COLO829 (cell line): ENCODE data around the gene ADAMTS3.

Experiments used
- DNase-seq: peaks from one replicate; pipeline ENCODE4 v3.0.0; 2012; ENCODE audit warnings: low spot score

The ADAMTS3 gene

DNA sequence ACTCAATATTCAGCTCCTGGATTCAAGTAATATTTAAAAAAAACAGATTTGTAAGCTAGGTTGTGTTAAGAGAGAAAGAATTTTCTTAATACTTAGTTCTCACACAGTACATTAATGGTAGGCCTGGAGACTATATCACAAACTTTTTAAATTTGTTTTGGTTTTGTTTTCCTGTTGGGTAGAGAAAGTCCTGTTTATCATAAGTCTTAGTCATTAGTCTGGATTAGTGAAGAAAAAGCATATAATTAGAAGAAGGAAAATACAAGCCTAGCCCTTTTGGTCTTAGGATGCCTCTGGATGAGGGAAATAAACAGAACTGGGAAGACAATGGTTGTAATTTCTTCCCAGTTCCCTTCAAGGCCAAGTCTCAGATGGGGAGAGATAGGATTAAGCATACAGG, 163.6 kb downstream of the ADAMTS3 start:
- DNase-seq: no peak

DNA sequence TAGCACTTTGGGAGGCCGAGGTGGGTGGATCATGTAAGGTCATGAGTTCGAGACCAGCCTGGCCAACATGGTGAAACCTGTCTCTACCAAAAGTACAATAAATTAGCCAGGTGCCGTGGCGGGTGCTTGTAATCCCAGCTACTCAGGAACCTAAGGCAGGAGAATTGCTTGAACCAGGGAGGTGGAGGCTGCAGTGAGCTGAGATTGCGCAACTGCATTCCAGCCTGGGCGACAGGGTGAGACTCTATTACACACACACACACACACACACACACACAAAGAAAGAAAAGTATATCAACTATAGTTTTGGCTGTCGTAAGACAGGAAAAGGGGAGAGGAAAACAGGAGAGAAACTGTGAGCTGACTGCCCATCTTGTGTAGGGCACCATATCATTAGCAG, 171.7 kb downstream of the ADAMTS3 start:
- DNase-seq: no peak

DNA sequence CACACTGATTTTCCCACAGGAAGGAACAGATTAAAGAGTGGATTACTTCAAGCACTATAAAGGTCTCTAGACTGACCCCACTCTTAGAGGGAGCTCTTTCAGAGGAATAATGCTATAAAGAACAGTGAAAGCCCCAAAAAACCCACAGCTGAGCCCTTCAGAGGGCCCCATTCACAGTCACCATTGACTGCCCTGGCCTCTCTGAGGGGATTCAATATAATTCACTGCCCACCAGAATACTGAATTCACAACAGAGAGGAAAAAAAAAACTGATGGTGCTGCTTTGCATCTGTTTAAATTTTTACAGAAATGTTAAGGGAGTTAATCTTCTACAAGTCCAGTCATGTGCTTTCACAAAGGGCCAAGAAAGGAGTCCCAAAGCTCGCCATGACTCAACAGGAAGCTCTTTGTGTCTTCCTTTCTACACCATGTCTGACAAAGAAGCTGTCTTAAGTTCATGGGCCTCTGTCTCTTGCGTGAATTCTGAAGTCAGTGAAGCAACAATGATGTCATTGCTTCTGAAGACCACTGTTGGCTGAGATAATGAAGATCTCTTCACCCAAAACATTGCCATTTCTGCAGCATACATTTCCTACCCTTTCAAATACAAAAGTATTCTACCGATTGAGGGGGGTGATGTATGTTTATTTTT, 174.9 kb downstream of the ADAMTS3 start:
- peak; percentile 30 for DNase-seq

DNA sequence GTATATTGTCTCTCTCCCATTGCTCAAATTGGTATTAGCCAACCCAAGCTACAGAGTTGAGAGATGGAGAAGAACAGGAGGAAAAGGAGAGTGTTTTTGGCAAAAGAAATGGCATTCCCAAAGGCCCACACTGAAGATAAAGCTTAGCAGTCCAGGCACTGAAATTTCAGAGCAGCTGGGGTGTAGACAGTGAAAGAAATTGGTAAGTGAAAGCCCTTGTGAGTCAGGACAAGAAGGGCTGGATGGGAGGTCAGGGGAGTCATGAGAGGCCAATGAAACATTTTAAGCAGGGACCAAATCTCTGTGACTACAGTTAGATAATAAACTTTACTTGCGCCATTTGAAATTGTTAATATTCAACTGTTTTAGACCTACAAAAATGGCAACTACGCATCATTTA, 177.7 kb downstream of the ADAMTS3 start:
- DNase-seq: no peak

DNA sequence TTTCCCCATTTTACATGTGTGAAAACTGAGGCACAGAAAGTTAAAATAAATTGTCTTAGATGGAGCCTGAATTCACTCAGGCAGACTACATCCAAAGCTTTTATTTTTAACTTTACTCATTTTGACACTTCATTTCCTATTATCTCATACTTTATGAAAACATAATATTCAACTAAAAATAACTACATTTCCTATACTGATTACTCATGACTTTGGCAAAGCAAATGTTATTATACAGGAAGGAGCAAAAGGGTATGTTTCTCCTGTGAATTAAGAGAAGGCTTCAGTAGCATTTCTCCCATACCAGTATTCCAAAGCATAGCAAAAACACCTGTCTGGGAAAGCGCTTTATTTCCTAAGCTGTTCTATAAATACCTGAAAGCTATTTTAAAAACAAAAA, 178.6 kb downstream of the ADAMTS3 start:
- DNase-seq: no peak

DNA sequence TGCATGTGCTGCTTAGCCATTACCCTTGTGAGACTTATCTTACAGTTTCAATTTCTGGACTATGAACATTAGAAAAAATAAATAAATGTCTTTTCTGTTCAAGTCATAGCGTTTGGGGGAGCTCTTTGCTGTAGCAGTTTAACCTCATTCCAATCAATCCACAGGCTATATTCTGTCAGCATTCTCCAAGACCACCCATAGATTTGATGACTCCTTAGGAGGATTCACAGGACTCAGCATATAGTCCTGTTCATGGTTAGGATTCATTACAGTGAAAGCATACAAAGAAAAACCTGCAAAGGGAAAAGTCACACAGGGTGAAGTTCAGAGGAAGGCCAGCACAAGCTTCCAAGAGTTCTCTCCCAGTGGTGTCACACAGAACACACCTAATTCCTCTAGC, 180.5 kb downstream of the ADAMTS3 start:
- no peak for DNase-seq

DNA sequence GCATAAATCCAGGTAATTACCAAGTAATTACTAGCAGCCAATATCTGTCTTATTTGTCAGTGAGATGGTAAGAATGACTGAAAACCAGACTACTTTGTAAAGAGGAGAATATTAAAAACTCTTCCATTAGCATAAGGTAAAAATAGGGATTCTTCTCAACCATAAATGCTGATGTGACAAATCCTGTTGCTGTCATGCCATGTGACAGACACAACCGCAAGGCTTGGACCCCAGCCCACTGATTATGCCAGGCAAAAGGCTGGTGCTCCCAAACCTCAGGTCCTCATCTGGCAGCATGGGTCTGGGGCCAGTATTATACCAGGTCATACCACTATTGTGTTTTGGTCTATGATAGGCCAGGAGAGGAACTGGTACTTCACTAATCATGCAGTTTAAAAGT, 181.1 kb downstream of the ADAMTS3 start:
- no peak for DNase-seq

DNA sequence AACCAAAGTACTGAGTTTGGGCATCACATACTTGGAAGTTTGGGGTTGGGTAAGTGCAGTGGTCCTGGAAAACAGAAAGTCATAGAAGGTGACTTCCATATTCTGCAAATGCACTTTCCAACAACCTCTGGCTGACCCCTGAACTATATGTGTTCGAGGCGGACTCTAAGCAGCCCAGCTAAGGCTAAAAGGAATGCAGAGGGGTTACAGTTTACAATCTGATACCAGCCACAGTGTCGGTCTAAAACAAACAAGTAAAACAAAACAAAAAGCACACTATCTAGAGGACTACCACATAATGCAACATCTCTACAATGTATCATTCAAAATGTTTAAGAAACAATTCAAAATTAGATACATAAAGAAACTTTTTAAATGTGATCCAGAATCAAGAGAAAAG, 185.6 kb downstream of the ADAMTS3 start:
- DNase-seq: no peak

DNA sequence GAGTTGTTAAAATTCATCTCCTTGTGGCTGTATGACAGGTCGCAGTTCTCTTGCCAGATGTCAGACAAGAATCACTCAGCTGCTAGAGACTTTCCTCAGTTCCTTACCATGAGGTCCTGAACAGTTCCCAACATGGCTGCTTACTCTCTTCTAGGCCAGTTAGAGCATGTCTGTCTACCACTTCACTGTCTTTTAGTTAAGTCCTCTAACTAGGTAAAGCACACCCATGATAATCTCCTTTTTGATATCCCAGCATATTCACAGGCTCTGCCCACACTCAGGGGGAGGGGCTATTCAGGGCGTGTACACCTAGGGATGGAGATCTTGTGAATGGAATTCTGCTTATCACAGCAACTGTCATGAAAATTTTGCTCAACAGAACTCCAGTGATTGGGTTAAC, 190.1 kb downstream of the ADAMTS3 start:
- no peak for DNase-seq

DNA sequence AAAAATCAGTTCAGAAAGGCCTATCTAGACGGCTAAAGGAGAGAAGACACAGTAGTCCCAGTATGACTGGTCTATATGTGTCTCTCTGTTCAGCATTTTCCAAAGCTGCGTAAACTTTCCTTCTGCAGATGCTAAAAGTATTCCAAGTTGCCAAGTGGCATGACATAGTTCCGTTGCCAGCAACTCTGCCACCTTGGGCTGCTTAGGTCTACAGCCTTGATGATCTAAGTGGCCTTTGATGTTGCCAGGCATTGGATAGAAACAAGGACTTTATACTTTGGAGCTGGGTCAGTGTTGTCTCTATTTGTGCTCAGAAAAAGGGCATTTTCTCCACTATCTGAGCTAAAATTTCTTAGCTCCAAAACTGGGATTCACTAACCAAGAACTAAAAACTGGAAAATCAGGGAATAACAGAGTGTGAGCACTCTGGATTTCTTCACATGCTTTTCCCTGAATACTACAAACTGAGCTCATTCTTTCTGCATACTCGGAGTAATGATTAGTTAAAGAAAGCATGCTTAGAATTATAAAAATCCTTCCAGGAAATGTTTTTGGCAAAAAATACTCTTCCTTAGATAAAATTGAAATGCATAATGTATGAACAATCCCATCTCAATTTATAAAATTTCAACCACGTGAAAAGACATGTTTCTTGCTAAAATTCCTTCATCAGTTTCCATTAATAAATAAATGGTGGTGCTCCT, 191.4 kb downstream of the ADAMTS3 start:
- no peak for DNase-seq

DNA sequence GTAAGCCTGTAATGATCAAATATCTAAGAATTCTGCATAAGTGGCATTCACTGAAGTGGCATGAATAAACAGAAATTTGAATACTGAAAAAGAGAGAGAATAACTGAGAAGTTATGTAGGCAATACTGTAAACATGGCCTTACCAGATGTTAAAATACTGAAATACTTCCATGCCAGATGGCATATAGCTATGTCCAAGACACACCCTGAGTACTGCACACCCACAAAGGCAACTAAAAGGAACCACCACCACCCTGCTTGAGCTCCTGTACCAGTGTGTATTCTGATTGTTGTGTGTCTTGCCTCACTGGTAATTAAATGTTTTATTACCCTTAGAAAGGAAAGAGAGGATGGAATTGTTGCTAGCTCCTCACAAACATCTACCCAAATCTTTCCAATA, 192.1 kb downstream of the ADAMTS3 start:
- DNase-seq: no peak

DNA sequence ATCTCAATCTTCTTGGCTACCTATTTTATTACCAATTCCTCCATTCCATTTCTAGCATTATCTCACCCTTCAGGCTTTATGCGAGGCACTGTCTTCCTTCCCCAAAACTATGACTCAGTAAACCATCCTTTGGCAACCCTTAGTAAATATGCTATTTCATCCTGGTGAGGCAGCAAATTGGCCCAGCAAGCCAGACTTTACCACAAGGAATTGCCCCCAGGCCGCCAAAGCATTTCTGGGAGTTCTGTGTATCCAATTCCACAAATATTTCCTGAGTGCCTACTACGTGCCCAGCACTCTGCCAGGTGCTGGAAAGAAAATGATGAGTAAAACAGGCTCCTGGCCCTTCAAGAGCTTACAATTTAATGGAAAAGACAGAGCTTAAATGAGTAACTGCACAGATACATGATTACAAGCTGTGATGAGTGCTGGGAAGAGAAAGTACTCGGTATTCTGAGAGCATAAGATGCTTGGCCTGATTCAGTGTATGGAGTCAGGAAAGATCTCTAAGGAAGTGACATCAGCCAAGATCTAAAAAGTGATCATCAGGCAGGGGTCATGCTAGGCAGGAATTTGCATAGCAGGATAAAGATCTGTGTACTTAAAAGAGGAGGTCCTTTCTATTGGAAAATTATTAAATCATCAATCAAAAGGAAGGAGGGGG, 193.8 kb downstream of the ADAMTS3 start:
- no peak for DNase-seq

DNA sequence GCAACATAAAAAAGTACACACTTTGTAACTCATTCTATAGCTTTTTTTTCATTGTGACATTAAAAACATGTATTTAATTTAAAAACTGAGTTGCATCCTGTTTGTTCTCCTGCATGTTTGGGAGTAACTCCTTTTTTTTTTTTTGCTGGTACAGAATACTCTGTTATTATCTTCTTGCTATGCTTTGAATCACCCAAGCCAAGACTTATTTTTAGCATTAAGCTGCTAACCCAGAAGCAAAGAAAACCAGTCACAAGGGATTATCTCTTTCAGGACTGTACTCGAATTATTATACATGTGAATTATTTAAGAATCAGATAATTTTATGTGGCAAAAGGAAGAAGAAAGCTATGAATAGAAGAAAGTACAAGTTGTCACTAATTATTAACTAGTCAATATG, 194.9 kb downstream of the ADAMTS3 start:
- no peak for DNase-seq

DNA sequence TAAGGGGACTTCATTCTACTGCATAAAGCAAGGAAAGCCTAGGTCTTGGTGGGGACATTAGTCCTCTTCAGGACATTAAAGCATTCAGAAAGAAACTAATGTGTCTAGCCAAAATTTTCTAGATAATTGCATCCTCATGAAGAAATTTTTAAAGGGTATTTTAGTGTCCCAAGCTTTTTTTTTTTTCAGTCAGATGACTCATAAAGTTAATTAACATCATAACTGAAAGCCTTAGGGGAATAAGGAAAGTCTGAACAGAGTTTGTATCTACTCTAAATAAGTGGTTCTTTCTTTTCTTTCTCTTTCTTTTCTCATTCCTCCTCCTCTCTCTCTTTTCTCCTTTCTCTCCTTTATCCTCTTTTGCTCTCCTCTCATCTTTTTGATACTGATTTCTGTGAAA, 202.4 kb downstream of the ADAMTS3 start:
- peak; percentile 15 for DNase-seq

DNA sequence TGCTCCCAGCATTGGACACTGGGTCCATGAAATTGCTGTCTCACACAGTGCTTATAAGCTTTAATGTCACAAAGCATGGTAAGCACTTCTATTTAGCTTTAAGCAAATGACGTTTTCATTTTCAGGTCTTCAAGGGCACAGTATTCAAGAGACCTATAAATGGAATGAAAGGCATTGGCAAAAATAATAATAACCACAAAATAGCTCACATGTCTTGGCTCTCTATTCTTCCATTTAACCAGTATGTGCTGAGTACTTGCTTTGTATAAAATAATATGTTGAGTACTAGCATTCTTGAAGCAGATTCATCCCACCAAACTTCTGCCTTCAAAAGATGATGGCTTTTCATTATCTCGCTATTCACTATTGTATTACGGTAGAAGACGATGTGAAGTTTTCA, 203.0 kb downstream of the ADAMTS3 start:
- DNase-seq: peak; percentile 11

DNA sequence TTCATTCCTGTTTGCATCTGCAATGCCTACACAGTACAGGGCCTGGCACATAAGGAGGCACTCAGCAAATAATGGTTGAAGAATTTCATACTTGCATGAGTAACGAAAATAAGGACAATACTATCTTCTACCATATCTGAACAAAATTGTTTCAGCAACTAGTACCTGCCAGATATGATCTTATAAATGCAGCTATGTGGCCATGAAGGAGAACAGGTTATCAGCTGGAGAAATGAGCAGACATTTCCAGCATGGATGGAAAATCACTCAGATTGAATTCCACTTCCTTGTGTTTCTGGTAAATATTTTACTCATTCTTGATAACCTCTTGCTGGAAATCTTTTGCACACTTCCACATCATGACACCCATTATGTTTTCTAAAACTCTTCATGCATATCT, 204.0 kb downstream of the ADAMTS3 start:
- no peak for DNase-seq

DNA sequence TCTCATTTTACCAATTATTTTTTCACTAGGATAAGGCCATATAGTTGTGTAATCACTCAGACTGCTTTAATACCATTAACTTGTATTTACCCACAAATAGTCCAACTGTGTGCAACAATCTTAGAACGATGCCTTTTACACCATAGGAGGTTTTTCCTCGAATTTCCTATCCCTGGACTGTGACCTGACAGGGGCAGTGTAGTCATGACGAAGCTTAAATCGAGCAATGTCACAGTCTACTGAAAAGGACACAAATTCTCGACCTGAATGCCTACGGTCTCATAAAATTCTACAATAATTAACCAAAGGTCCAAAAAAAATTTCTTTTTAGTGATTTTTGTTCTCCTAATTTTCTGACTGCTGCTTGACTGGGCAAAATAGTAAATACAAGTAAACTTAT, 208.9 kb downstream of the ADAMTS3 start:
- no peak for DNase-seq

DNA sequence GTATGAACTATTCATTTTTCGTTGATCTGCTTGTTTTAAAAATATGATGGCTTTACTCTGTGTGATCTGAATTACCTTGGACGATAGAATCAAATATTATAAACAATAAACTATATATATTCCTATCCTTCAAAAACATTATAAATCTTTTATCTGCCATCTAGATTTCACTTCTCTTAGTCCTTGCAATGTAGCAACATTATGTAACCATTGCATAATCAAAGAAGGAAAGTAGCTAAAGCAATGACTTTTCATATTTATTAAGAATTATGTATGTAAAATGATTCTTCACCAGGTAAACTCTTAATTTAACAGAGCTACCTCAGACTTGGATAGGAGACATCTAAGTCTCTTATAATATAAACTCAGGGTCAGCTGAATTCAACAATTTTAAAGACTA, 210.5 kb downstream of the ADAMTS3 start:
- DNase-seq: no peak

DNA sequence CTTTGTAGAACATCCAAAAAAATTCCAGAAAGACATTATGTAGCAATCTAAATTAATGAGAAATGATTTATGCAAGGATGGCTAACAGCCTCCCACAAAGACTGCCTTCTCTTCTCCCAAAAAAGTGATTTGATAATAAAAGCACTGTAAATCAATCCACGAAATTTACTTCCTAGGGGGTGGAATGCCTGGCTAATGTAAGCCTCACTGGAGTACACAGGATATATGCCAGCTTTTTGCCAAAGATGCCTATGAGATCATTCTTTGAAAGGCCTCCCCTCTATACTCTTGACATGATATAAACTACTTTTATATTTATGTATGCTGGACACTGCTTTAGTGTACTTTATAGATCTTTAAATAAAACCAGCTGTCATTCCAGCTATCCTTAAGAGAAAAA, 211.1 kb downstream of the ADAMTS3 start:
- no peak for DNase-seq

DNA sequence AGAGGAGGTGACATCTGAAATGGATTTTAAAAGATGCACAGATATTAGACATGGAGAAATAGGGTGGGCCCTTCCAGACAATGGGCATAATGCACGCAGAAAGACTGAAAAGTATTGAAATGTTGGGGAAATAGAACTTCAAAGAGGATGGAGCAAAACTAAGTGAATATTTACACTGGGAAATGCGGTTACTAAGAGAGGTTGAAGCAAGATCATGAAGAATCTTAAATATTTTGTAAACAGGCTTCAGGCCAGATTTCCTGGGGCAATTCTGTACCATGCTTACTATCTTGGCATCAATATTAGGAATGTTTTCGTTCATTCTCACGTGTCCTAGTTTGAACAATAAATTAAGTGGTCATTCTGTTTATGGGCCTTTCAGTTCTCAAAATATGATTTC, 216.3 kb downstream of the ADAMTS3 start:
- DNase-seq: no peak

DNA sequence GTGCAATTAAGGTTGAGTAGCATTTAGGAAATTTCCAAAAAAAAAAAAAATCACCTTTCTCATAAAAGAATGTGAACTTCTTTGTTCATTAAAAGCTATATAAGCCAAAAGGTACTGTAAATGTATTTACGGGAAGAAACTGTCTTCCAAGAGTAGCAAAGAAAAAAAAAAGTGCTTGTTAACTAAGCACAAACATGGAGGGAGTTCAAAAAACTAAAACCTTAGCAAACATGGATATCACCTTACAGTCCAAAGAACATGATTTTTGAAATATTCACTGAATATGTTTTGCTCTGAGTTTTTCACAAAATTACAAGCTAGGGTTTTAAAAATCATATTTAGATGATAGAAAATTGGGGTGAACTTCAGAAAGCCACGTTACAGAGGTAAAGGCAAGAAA, 217.5 kb downstream of the ADAMTS3 start:
- no peak for DNase-seq

DNA sequence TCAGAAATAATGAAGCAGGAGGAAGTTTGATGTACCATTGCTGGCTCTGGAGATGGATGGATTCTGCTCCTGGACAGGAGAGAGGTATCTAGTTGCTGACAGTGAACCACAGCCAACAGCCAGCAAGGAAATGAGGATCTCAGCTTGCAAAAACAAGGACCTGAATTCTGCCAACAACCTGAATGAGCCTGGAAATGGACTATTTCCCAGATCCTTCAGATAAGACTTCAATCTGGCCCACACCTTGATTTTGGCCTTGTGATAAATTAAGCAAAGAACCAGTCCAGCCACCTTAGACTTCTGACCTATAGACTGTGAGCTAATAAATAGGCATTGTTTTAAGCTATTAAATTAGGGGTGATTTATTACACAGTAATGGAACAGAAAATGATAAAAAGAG, 220.3 kb downstream of the ADAMTS3 start:
- DNase-seq: no peak

DNA sequence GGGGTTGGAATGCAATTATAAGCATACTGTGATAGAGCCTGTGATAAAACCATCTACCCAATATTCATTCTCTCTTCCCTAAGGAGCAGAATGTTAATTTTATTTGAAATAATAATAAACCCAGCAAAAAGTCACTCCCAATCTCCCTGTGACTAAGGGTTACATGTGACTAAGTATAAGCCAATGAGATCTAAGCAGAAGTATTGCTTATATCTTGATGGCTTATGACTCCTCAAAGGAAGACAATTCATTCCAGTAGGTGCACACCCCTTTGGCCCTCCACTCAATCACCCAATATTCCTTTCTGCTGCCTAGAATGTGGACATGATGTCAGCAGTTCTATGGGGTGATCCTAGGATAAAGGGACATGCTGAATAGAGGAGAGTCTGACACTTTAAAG, 224.6 kb downstream of the ADAMTS3 start:
- DNase-seq: no peak

DNA sequence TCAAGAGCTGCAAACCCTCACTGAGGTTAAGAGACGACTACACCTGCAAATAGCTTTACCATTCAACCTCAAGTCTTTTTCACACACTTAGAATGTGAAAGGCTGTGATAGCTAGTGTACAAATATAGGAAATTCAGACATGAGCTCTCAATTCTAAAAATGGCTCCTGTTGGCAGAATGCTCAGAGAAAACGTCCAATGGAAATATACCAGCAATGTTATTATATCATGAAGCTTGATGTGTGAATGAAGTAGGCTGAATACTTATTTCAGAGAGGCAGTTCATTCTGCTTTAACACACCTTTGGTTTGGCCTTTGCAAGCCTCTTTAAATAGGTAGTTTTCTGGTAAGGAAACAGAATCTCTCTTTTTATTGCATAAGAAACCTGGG, 227.6 kb downstream of the ADAMTS3 start:
- DNase-seq: no peak
